Stimulated activated CD8-positive, alpha-beta memory T cell treated with anti-CD3 and anti-CD28 coated beads, Interleukin-12 subunit alpha, Interleukin-12 subunit beta, amount 100 ng/mL, for 4 hours (primary cell): ENCODE measurements around the gene MYH2.
"Not testable (repeated sequence)": the region's sequence is repeated elsewhere in the genome, so short reads cannot be mapped to it uniquely, and the experiment has no call there.

ENCODE experiments used
- DNase-seq: peaks from one replicate; pipeline ENCODE4 v3.0.0-alpha.2; 2020; ENCODE audit warnings: low read depth

Gene MYH2

DNA sequence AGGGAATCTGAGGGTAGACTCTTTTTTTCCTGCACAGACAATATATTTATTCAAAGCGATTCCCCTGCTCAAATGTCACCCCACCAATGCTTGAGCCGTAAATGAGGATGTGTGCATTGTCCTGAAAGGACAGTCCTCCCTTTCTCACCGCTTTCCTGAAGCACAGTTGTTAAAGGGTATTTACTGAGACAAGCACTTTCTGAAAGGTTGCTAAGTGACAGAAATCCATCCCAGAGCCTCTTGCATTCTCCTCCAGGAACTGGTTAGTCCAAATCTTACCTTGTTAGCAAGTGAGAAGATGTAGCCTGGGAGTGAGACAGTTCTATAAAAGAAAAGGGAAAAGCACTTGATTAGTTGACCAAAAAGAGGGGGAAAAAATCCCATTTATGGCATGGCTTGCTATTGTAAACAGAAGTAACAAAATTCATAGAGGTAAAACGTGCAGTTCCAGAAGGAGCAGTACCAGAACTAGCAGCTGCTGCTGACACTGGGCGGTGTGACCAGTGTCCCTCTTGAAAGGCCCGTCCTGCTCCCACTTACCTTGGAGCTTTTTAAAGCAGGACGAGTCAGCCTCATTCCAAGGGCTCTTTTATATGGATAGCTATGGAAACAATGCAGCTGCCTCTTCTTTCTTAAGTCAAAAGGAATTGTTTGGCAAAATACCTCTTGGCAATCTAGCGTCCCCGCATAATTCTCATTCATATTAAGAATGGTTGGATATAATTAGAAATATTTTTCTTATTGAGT is at the start of gene MYH2:
Gene MYH2 (minus strand): TSS at position 563 of the 747 bp plus-strand sequence. CDS start 1,738 bp downstream, outside the sequence.
- DNase-seq = no peak

DNA sequence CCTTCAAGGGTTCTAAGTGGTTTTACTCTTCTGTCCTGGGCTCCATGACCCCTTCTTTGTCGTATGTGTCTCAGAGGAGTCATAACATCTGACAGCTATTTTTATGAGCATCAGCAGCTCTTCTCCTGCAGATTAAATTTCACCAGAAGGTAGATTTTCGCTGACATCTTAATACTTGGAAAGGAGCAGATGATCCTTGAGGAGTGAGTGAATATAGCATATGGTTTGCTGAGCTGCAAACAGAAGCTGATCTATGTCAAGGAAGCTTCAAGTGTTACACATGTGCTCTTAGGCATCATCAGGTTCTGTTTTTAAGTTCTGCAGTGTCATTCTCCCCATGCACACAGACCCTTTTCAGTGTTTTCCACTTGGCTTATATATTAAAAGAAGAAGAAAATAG is 49.2 kb upstream of the MYH2 start:
- DNase-seq = no peak

- no peak for DNase-seq
Measured at GRCh38 chr17:10589553-10590145, 40.2 kb upstream of the MYH2 start.

GRCh38 chr17:10585529-10585928 is 36.1 kb upstream of the MYH2 start:
- DNase-seq = no peak

- no peak for DNase-seq
Measured at GRCh38 chr17:10583834-10584233, 34.4 kb upstream of the MYH2 start.

GRCh38 chr17:10579270-10579669 is 29.8 kb upstream of the MYH2 start:
- DNase-seq = no peak

DNA sequence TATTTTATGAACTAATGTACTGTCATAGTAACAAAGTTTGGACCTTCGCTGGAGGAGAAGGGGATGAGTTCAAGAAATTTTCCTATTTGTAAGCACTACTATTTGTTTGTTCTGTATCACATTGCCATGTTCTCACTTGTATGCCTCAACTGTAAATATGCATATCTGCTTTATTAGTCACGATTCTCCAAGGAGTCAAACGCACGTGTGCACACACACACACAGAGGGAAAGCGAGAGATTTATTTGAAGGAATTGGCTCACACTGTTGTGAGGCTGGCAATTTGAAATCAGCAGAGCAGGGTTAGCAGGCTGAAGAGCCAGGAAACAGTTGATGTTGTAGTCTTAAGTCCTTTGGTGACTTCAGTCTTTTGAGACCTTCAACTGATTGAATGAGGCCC is 24.9 kb upstream of the MYH2 start:
- no peak for DNase-seq

- no peak for DNase-seq
Measured at GRCh38 chr17:10563991-10564660, 14.7 kb upstream of the MYH2 start.

- no peak for DNase-seq
Measured at GRCh38 chr17:10558049-10558448, 8.6 kb upstream of the MYH2 start.

DNA sequence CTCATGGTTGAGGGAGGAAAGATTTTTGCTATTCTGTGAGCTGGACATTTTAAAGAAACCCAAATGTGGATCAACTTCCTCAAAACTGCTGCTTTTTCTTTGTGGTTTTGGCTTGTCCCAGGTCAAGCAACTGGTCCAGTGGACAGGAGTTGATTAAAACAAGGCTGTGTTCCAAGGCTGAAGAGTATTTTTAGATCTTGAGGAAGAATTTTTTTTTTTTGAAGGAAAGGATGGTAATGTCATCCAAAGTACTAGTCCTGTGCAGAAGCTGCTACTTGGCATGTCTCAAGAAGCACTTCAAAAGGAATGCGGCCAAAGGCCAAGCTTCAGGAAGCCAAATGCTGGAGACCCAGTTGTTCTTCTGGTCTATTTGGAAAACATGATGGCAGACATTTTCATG is 8.0 kb upstream of the MYH2 start:
- DNase-seq = no peak

DNA sequence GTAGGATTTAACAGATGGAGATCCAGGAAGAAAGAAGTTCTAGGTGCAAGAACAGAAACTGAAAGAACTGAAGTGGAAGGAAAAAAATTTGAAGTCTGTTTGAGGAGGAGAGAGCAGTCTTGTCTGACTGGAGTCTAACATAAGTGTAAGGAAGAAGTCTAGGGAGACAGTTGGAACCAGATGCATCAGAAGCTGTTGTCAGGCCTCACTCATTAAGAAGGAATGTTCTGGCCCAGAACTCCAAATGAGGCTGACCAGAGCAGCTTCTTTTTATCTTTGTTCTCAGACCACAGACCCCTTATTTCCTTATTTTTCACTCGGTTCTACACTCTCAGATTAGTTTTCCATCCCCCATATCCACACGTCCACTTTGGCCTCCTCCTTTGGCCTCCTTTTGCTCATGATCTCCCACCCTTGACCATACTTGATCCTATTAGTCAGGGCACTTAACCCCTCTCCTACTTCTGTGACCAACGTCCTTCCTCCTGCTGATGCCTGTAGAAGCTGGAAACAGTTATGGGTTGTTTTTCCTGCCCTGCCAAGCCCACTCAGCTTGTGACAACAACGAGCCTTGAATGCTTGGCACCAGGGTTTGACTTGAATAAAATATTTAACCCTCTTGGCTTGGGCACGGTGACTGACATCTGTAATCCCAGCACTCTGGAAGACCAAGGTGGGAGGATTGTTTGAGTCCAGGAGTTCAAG is 7.0 kb upstream of the MYH2 start:
- DNase-seq = no peak

- no peak for DNase-seq
Measured at GRCh38 chr17:10550014-10550413, 556 bp upstream of the MYH2 start.

DNA sequence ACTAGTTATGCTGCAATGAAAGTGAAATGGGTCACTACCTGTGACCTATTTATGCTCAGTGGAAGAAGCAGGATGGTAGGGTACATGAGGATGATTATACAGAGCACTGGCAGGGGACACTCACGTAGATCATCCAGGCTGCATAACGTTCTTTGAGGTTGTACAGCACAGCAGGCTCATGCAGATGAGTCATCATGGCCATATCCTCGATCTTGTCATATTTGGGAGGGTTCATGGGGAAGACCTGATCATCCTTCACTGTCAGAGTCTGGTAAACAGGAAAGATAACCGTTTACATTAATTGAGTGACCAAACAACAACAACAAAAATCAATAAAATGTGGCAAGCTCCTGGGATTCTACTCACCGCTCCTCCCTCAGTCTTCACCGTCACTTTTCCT is 2.1 kb downstream of the MYH2 start:
- no peak for DNase-seq

- not testable (repeated sequence) for DNase-seq
Measured at GRCh38 chr17:10543486-10543885, 6.0 kb downstream of the MYH2 start.

- not testable (repeated sequence) for DNase-seq
Measured at GRCh38 chr17:10541179-10541578, 8.3 kb downstream of the MYH2 start.

- no peak for DNase-seq
Measured at GRCh38 chr17:10532026-10532425, 17.4 kb downstream of the MYH2 start.

- DNase-seq = no peak
Measured at GRCh38 chr17:10527419-10527818, 22.0 kb downstream of the MYH2 start.

DNA sequence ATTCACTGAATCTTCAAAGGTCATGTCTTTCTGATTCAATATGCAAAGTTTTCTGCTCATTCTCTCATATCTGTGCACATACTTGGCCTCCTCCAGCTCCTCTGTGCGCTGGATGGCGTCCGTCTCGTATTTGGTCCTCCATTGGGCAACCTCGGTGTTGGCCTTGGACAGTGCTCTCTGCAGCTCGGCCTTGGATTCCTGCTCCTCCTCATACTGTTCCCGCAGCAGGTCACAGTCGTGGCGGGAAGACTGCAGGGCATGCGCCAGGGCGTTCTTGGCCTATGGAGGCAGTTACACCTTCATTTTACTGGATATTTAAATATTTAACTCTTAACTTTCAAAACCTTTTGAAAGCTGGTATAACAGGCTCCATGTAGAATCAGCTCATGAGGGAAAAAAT is 22.9 kb downstream of the MYH2 start:
- no peak for DNase-seq

- no peak for DNase-seq
Measured at GRCh38 chr17:10523064-10523463, 26.4 kb downstream of the MYH2 start.

DNA sequence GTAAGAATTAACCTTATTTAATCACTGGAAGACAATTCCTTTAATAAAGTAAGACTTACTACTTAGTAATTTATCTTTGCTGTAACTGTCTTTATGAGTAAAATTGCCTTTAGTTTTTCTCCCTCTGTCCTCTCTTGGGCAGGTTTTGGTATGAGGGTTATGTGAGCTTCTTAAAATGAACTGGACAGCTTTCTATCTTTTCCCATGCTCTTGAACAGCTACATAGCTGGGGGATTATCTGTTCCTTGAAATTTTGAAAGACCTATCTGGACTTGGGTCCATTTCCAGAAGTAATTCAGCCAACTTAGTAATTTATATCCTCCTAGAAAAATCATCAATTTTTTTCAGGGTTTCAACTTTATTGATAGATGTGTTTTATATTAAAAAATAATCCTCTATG is 27.5 kb downstream of the MYH2 start:
- no peak for DNase-seq

GRCh38 chr17:10518271-10519037 is 31.0 kb downstream of the MYH2 start, which contains the start of gene MYH1:
Gene MYH1, minus strand, starts transcription at chr17:10518542. Its CDS starts 1,900 bp downstream, at chr17:10516642.
- no peak for DNase-seq

- no peak for DNase-seq
Measured at GRCh38 chr17:10516638-10517037, 32.8 kb downstream of the MYH2 start.
